Right lung (tissue), 5 donors: Measurements from ENCODE around the gene ZNF511. TPM values are rescaled to one million over a fixed set of nuclear protein-coding genes. Genes with fewer than 3 reads are reported as not detected.

Experiments used
- DNase-seq, 2 donors: peaks; one replicate each; pipeline ENCODE4 v3.0.0-alpha.2; 2013
- polyA plus RNA-seq, 5 donors: library from polyadenylated mRNA; unstranded; fragments of 120-200 nt; gene quantifications; one replicate each; pipeline versions ENCODE4 v1.2.1 to v1.2.3, GENCODE V29; 2013; ENCODE audit warnings: inconsistent platforms in 1 of 5, low replicate concordance in 1 of 5; ENCODE audit not compliant: insufficient read length in 5 of 5, insufficient read depth in 1 of 5

ZNF511 gene
- polyA plus RNA-seq, 5 donors = 39.1 to 55.9 (median 41.4) TPM

DNA sequence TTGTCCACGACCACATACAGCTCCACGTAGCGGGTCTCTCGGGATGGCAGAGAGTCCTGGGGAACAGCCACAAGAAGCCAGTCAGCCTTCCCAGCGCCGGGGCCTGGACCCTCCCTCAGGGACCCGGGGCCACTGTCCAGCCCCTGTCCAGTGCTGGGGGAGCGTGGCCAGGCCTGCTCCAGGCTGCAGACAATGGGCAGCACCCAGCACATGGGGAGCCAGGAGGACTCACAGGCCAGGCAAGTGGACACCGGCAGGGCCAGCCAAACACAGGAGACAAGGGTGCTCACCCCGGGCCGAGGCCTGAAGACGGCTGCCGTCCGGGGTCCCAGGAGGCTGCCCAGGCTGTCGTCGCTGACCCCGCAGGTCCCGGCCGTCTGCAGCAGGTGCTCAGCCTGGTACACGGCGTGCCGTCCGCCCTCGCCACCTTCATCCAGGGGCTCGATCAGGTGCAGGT is 35.7 kb upstream of the ZNF511 start:
- DNase-seq = no peak

DNA sequence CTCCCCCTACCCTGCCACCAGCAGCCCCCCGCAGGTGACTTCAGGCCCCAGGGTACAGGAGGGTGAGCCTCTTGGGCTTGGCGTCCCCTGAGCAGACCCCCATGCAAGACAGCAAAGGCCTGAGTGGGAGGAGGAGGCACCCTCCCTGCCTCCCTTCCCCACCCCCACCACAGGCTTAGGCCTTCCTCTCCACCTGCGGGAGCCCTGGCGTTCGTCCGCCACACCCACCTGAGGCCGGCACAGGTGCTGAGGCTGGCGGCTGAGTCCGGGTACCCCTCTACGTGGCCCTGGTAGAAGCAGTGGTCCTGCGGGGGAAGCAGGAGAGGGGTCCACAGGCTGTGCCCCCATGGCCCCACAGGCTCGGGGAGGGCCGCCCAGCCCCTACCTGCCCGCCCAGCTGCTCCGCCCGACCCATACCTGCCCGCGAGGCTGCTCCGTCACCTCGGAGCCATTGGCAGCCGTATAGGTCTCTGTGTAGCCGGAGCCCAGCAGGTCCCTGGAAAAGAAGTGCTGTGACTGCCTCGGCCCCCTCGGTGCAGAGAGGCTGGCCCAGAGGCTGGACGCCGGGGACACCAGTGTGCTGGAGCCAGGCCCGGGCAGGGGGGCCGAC is 35.1 kb upstream of the ZNF511 start:
- DNase-seq = no peak

DNA sequence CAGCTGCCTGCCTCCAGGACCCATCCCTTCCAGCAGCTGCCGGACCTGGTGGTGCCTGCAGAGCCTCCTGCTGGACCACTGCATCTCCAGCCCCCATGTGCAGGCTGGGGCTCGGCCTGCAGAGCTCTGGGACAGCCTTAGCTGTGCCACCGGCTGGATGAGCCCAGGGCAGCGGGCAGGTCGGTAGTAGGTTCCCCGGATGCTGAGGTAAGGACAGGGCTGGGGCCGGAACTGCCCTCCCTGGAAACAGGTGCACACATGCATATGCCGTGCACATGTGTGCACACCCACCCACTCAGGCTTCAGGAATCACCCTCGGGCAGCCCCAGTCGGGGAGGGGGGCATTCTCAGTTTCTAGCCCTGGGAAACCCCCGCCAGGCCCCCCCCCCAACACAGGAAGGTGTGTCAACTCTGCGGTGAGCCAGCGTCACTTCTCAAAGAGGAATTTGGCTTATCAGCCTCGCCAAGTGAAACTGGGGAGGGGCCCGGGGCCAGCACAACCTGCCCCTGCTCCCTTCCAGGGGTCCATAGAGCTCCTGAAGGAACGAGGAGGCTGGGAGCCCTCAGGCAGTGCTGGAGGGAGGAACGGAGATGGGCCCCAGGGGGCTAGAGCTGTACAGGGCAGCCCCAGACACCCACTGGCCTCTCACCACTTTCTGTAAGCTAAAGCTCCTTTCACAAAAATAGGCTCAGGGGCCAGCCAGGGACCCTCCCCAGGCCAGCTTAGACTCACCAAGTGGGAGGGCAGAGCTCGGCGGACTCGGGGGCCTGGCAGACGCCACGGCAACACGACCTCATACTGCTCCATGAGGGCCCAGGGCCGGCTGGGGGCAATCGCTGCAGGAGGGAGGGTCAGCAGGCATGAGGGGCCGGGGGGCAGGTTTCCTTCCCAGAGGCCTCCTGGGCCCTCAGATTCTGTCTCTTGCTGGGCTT is 33.7 kb upstream of the ZNF511 start:
- DNase-seq = no peak

DNA sequence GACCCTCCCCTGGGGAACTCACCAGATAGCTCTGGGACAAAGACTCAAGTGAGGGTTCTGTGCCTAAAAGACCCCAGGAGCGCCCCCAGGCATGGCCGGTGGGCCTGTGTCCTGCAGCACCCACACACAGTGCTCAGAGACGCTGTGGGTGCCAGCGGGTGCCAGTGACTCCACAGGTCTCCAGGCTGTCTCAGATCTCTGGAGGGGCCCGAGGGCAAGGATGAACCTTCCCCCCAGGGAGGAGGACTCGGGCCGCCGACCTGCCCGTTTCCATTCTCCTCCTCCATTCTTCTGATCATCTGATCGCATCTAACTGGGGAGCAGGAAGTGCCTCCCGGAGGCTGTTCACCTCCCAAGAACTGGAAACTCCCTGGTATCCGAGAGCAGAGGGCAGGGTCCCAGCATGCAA is 33.0 kb upstream of the ZNF511 start:
- no peak for DNase-seq

DNA sequence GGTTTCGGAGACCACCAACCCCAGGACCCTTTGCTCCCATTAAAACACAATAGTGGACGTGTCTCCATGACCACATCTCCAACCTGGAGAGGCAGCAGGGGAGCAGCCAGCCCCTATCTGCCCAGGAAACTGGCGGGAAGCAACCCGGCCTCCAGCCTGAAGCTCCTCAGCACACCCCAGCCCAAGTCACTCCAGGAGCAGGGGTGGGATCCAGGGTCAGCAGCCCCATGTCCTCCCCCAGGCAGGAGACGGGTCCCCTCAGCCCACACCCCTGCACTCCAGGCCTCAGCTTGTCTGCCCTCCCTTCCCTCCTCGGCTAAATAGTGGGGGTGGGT is 32.6 kb upstream of the ZNF511 start:
- DNase-seq = no peak

DNA sequence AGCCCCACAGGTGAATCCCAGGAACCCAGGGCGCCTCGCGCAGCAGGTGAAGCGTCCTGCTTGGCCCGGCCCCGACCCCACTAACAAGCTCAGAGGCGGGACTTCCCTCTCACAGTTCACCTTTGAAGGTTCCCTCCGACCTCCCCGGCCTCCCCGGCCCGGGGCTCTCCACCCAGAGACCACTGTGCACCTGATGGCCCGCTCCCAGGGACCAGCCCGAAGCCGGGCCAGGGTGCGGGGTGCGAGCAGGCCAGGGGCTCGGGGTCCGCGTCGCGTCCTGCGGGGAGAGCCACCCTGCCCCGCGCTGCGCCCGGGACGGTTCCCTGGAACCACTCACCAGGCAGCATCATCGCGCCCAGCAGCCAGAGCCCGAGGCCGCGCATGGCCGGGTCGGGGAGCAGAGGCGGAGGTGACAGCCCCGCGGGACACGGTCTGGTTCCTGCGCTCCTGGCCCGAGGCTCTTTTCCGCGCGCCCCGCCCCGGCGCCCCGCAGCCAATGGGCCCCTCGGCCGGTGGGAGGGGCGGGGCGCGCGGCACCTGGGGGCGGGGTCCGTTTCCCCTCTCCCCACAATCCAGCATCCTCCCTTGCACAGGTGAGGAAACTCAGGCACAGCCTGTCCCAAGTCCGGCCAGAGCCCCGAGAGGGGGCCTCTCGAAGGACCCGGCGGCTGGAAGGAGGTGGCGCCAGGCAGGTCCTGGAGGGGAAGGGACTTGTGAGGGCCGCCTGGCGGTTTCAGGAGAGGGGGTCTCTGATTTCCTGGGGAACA is 32.1 kb upstream of the ZNF511 start, which contains the start of gene ADAM8:
Gene ADAM8, minus strand, starts transcription at position 434 of the 767 bp plus-strand sequence. Its CDS starts 51 bp downstream, at position 383.
- DNase-seq = no peak

DNA sequence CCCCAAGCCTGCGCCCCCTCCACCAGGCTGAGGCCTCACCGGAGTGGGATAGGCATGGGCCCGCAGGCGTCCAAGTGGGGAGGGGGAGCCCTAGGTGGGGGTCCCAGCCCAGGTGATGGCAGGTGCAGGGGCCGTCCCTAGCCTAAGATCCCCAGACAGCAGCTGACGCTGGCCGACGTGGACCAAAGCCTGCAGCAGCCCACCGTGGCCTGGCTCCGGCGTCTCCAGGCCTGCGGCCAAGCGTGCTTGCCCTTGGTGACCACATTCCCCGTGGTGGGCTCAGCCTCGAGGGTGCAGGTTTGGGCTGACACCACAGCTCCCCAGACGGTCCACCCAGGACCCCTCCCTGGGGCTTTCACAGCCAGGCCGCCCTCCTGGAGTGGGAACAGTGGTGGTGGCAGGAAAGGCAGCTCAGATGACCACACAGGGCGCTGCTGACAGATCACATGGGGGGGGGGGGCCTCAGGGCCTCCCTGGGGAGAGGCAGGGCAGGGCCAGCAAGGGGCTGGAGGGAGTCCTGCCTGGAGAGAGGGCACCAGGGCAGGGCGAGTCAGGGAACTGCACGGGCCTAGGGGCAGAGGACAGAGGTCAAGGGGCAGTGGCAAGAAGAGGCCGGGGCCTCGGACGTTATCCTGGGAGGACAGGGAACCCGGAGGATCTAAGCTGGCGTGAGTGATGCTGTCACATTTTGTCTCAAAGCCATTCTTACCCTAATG is 31.3 kb upstream of the ZNF511 start:
- no peak for DNase-seq

DNA sequence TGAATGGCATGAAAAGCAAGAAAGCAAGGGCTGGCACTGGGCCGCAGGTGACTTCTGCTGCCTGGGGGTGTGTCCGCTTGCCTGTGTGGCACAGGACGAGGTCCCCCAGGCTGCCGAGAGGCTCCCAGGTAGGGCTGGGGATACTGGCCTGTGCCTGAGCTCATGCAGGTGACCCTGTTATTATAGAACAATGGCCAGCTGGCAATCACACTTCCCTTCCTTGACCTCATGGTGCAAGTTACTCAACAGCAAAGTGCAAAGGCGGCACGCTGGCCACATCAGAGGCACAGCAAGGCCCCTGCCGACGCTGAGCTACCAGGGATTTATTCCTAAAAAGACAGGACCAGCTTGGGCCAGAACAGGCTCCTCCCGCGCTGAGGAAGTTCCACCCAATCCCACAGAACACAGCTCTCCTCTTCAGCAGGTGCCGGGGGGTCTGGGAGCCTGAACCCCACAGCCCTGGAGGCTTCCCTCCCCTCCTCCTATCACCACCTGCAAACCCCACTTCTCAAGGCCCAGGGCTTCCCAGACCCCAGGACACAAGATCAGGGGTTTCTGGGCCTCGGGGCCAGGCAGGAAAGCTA is 30.6 kb upstream of the ZNF511 start:
- no peak for DNase-seq

DNA sequence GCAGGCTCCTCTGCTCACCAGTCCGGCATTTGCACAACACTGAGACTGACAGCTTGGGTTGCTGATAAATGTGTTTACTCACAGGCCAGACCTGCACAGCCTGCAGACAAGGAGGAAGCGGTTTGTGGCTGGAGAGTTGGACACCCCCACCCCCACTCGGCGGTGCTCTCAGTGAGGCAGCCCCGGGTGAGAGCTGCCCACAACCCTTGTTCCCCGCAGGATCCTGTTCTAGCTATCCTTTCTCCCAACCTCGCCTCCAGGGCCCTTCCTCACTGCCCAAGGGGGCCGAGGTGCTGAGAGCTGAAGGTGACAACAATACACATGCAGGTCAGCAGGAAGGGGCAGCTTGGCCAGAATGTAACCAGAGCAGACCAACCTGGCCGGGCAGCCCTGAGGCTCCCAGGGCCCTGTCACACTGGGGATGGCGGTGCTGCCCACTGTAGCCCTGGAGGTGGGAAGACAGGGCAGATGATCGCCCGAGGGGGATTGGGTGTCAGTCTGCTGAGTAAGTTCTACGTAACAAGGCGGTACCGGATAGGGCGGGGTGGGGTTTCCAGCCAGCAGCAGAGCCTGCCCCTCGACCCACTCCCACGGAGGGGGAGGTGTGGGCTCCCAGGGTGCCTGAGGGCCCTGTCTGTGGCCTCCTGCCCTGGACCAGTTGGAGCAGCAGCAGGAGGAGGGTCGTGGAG is 30.0 kb upstream of the ZNF511 start:
- DNase-seq = no peak

DNA sequence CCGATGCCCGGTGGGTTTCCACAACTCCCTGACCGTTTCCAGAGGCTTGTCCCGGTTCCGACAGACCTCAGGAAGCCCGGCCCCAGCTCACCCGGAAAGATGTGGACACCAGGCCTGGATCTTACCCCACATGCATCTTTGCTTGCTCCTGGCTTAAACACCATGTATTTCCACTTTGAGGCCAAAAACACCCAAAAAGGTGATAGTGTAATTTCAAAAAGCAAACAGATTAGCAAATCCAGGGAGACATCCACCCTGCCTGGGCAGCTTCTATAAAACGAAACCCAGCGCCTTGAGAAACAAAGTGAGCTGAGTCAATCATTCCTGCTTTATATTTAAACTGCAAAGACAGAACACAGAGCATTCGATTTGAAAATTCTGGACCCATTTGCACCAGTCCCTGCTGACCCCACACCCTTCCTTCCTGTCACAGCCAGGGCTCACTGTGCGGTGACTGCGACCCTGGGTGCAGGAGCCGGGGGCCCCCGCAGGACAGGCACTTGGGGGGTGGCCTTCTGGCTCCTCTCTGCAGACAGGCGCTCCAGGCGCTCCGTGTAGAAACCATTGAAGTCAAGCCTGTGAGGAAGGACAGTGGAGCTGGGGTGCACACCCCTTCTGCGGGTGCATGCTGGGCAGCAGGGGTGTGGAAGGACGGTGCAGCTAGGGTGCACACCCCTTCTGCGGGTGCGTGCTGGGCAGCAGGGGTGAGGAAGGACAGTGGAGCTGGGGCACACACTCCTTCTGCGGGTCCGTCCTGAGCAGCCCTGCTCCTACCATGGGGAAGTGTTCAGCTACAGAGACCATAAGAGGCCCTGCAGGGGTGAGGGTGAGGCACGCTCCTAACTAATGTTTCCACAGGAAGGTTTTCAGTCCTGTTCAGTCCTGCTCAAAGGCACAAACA is 29.1 kb upstream of the ZNF511 start:
- DNase-seq = no peak

DNA sequence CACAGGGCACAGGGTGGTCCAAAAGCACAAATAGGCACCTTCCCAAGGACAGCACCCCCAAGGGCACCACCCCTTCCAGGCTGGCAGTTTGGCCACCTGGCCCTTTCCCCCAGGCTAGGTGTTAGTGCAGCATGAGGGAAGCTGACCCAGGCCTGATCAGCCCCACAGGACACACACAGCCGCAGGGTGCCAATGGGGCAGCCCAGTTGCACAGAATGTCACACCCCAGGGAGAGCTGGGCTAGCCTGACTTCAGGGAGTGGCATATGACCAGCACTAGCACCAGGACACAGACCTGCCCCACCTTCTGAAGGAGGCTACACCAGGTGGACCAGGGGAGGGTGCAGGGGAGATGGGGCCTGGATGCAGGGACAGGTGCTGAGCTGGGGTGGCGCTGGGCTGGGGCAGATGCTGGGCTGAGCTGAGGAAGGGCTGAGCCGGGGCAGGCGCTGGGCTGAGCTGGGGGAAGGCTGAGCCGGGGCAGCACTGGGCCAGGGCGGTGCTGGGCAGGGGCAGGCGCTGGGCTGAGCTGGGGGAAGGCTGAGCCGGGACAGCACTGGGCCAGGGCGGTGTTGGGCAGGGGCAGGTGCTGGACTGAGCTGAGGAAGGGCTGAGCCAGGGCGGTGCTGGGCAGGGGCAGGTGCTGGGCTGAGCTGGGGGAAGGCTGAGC is 28.2 kb upstream of the ZNF511 start:
- DNase-seq = no peak

DNA sequence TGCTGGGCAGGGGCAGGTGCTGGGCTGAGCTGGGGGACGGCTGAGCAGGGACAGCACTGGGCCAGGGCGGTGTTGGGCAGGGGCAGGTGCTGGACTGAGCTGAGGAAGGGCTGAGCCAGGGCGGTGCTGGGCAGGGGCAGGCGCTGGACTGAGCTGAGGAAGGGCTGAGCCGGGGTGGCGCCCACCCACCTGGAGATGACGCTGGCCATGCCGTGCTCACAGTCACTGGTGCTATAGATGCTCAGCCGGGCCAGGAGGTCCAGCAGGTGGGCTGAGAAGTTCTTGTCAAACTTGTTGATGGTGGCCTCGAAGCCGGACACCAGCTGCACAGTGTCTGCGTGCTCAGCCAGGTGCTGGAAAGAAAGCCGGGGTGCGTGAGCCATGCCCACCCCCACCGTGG is 27.6 kb upstream of the ZNF511 start:
- no peak for DNase-seq

DNA sequence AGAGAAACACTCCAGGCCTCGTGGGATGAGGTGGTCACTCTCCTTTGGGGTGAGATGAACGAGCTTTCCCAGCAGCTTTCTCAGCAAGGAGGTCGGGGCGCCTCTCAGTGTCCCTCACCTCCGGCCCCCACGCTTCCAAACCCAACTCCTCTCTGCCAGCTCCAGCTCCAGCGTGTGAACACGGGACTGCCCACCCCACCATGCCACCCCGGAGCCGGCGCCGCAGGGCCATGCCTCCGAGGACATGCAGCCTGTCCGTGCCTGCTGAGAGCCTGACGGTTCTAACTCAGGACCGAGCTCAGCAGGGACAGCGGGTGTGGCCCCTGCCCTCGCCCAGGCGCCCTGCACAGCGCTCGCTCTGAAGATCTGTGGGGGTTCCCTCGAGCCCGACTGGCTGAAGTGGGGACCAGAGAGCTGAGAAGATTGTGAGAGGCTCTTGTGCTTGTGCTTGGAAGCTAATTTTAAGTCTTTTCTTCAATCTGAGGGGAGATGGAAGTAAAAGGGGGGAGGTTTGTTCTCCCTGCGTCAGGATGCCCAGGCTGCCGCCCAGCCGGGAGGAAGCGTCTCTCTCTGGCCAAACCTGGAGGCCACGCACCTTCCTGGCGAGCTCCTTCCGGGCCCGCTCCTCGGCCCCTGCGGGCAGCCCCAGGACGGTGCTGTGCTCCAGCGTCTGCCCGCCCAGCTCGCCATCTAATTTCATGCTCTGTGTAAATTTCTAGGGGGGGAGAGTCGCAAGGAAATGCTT is 26.9 kb upstream of the ZNF511 start:
- DNase-seq = no peak

DNA sequence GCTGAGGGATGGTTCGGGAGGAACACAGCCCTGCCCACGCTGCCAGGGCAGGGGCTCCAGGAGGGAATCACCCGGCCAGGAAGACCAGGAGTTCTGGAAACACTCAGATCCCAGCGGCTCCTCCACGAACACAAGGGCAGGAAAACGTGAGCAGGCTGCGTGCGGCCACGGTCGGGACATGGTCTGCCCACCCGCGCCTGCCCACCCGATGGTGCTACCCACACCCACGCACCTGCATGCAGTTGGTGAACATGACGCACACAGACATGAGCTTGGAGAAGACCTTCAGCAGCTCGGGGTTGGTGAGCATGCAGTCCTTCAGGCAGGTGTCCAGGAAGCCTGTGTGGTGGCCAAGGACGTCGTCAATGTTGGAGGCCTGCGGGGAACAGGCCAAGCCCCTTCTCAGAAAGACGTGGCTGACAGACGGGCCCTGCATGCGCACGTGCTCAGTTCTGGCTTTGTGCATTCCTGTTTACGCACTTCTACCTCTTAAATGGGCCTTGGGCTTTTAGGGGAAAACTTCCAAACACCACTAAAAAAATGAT is 25.8 kb upstream of the ZNF511 start:
- no peak for DNase-seq

DNA sequence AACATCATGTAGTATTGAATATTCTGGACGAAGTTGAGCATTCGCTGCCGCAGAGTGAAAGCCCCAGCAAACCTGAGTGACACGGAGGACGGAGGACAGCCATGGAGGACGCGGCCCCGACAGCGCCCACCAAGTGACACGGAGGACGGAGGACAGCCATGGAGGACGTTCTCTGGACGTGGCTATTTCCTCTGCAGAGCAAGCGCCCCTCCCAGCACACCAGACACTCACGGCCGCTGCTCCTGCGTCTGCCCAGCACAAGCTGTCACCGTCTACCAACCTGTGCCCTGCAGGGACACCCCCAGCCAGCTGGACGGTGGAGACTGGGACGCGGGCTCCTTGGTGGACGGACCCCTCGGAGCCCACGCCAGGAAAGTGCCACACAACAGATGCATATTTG is 24.8 kb upstream of the ZNF511 start:
- DNase-seq = no peak

DNA sequence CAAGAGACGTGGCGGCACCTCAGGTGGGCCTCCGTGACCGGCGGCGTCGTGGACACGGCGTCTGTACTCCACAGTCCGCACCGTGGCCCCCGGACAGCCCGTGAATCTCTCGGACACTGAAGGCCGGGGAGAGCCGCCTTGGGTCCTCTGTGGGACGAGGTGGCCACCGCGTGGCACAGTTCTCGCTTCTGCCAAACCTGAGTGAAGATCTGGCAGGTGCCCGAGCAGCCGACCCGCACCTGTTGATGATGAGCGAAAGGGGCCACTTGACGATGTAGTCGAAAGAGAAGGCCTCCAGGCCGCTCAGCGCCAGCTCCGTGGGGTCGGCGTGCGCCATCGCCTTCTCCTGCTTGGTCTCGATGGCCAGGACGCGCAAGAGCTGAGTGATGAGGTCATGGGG is 23.5 kb upstream of the ZNF511 start:
- DNase-seq = no peak

DNA sequence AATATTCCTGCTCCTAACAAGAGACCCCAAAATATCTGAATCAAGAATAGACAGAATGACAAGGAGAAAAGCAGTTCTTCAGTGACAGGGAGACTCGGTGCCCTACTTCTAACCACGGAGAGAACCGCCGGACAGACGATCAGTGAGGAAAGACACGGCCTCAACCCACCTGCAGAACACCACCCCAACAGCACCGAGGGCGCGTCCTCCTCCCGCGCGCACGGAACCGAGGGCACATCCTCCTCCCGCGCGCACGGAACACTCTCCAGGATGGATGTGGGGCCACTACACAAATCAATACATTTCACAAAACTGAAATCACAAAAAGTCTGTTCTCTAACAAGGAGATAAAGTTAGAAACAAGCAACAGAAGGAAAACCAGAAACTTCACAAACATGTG is 22.3 kb upstream of the ZNF511 start:
- DNase-seq = no peak
